ENCODE results near the gene CYLC2. TPM values are rescaled to one million over a fixed set of nuclear protein-coding genes. Genes with fewer than 3 reads are reported as not detected.

CYLC2 gene, protein sequence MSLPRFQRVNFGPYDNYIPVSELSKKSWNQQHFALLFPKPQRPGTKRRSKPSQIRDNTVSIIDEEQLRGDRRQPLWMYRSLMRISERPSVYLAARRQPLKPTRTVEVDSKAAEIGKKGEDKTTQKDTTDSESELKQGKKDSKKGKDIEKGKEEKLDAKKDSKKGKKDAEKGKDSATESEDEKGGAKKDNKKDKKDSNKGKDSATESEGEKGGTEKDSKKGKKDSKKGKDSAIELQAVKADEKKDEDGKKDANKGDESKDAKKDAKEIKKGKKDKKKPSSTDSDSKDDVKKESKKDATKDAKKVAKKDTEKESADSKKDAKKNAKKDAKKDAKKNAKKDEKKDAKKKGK
- total RNA-seq (2022; extraction: Qiagen RNA extraction), result not detected in 5 replicates

GRCh38 chr9:102995033-102995432, at the start of gene CYLC2:
Gene CYLC2 (plus strand): TSS chr9:102995333. CDS start chr9:102995381, 48 bp downstream.

